Measurements from ENCODE around the gene TARBP1.

The TARBP1 gene

GRCh38 chr1:234509457-234510328 is 30.7 kb upstream of the TARBP1 start:
- TF ChIP-seq CTCF (IDR thresholded peaks at IDR 0.05), result no peak

GRCh38 chr1:234507626-234508387 is 28.8 kb upstream of the TARBP1 start:
- TF ChIP-seq CTCF (IDR thresholded peaks at IDR 0.05), result no peak

GRCh38 chr1:234507089-234507488 is 28.1 kb upstream of the TARBP1 start:
- no peak for TF ChIP-seq CTCF (IDR thresholded peaks at IDR 0.05)

- TF ChIP-seq CTCF (IDR thresholded peaks at IDR 0.05), result no peak
These were observed 26.8 kb upstream of the TARBP1 start for GRCh38 chr1:234505769-234506102.

GRCh38 chr1:234504969-234505768 is 26.2 kb upstream of the TARBP1 start:
- no peak for TF ChIP-seq CTCF (IDR thresholded peaks at IDR 0.05)

GRCh38 chr1:234503193-234504050 is 24.4 kb upstream of the TARBP1 start:
- no peak for TF ChIP-seq CTCF (IDR thresholded peaks at IDR 0.05)
